Measurements from ENCODE around the gene ZW10. TPM values are rescaled to one million over a fixed set of nuclear protein-coding genes. Genes with fewer than 3 reads are reported as not detected.
"Not testable (repeated sequence)": the region's sequence is repeated elsewhere in the genome, so short reads cannot be mapped to it uniquely, and the experiment has no call there.

Gene ZW10
- polyA plus RNA-seq, 4 donors, result 22.1 to 25.1 (median 23.7) TPM

- not testable (repeated sequence) for DNase-seq (ENCODE audit: low read depth in 4 of 4, low spot score in 2 of 4)
Observed at GRCh38 chr11:113763040-113763439, 10.5 kb downstream of the ZW10 start.

DNA sequence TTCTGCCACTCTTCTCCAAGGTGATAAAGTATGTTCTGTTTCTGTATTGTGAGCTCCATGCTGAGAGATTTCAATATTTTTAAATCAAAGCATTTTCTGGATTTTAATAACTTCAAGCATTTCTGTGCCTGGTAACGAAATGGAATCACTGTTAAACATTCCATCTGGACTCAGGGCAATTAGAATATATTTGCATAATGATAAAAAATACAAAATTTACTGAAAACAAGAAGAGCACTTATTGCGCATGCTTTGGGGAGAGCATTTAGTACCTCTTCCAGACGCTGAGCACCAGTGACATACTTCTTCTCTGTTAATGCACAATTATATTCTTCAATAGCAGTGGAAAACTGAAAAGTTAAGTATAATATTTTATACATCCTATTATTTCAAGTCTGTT lies 13.3 kb downstream of the ZW10 start:
- DNase-seq (ENCODE audit: low read depth in 4 of 4, low spot score in 2 of 4), result no peak

DNA sequence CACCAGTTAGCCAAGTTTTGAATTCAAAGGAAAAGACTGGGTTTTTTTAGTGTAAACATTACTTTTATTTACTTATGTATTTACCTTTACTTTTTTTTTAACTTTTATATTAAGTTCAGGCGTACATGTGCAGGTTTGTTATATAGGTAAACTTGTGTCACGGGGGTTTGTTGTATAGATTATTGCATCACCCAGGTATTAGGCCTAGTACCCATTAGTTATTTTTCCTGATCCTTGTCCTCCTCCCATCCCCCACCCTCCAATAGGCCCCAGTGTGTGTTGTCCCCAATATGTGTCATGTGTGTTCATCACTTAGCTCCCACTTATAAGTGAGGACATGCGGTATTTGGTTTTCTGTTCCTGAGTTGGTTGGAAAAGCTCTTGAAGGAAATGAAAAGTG lies 20.6 kb downstream of the ZW10 start:
- no peak for DNase-seq (ENCODE audit: low read depth in 4 of 4, low spot score in 2 of 4)

- no peak for DNase-seq (ENCODE audit: low read depth in 4 of 4, low spot score in 2 of 4)
Observed at GRCh38 chr11:113736323-113736722, 37.2 kb downstream of the ZW10 start.

GRCh38 chr11:113732092-113732491 lies 41.4 kb downstream of the ZW10 start:
- no peak for DNase-seq (ENCODE audit: low read depth in 4 of 4, low spot score in 2 of 4)

DNA sequence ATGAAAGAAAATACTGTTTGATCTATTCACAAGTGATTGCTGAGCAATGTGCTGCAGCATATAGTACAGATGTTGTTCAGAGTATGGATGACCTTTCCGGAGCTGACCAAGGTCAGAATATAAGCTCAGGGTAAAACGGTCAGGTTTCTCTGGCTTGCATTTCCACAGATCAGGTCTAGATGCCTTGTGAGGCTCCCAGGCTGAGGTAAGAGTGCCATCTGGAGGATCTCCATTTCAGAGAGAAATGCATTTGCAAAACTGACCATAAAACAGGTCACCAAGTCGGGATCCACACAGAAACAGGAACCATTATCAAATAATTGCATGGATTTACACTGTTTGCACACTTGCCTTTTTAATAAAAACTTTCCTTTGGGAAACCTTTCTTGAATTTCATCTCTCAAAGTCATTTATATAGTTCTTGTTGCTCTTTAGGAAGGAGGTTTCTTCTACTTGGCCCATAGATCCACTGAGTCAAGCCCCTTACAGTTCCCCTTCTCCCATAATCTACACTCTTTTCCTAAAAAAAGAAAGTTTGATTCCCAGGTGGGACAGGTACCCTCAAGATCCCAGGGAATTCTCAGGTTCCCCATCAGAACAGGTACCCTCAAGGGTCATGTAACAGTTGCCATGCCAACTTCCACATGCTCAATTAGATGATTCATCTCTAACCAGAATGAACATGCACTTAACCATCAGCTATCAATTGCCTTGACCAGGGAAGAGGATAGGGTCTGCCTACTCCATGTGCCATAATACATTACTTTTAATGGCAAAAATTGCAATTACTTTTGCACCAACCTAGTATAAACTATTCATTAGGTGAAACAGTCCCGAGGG lies 42.4 kb downstream of the ZW10 start:
- DNase-seq (ENCODE audit: low read depth in 4 of 4, low spot score in 2 of 4), result peak in 3 of 4 donors; percentile 28 to 68 (median 35)

GRCh38 chr11:113729456-113729855 lies 44.0 kb downstream of the ZW10 start:
- DNase-seq (ENCODE audit: low read depth in 4 of 4, low spot score in 2 of 4), result no peak

- no peak for DNase-seq (ENCODE audit: low read depth in 4 of 4, low spot score in 2 of 4)
Observed at GRCh38 chr11:113728814-113729213, 44.7 kb downstream of the ZW10 start.

GRCh38 chr11:113725913-113726312 lies 47.6 kb downstream of the ZW10 start:
- DNase-seq (ENCODE audit: low read depth in 4 of 4, low spot score in 2 of 4), result no peak

DNA sequence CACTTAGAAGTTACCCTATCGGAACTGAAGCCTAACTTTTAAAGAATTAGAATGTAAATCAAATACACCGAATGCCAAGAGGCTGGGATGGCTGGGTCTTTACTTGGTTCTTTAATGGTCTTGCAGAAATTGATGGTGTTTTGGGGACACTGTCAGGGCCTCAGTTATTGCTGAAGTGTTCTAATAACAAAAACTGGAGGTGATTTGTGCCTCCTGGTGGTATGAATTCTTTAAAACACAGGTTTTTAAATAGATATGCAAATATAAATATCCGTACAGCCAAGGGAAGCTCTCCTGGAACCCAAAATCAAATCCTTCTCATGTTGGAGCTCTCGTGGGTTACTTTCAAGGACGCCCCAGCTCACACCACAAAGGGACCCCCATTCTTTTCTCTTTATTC lies 48.1 kb downstream of the ZW10 start:
- DNase-seq (ENCODE audit: low read depth in 4 of 4, low spot score in 2 of 4), result no peak

- DNase-seq (ENCODE audit: low read depth in 4 of 4, low spot score in 2 of 4), result no peak
Observed at GRCh38 chr11:113724778-113725177, 48.7 kb downstream of the ZW10 start.

- DNase-seq (ENCODE audit: low read depth in 4 of 4, low spot score in 2 of 4), result no peak
Observed at GRCh38 chr11:113723787-113724186, 49.7 kb downstream of the ZW10 start.

GRCh38 chr11:113722934-113723333 lies 50.6 kb downstream of the ZW10 start:
- DNase-seq (ENCODE audit: low read depth in 4 of 4, low spot score in 2 of 4), result no peak

DNA sequence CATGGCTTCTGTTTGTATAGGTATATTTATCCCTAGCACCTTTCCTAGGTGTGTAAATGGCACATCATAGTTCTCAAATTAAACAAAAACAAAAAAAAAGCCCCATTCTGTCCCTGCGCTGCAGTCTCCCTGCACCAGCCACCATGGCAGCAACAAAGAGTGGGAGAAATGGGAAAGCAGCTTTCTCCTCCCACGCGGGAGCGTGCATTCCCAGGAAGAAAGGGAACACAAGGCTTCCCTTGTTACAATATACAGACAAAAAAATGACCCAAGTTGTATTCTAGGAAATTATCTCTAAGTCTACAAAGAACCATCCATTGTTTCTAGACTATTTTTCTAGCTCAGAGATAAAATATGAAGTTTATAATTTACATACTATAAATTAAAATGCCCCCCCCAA lies 51.3 kb downstream of the ZW10 start:
- no peak for DNase-seq (ENCODE audit: low read depth in 4 of 4, low spot score in 2 of 4)

- no peak for DNase-seq (ENCODE audit: low read depth in 4 of 4, low spot score in 2 of 4)
Observed at GRCh38 chr11:113721462-113722066, 51.9 kb downstream of the ZW10 start.

- not testable (repeated sequence) for DNase-seq (ENCODE audit: low read depth in 4 of 4, low spot score in 2 of 4)
Observed at GRCh38 chr11:113720478-113720877, 53.0 kb downstream of the ZW10 start.

- no peak for DNase-seq (ENCODE audit: low read depth in 4 of 4, low spot score in 2 of 4)
Observed at GRCh38 chr11:113715882-113716625, 57.4 kb downstream of the ZW10 start.

GRCh38 chr11:113715273-113715672 lies 58.2 kb downstream of the ZW10 start:
- DNase-seq (ENCODE audit: low read depth in 4 of 4, low spot score in 2 of 4), result no peak

DNA sequence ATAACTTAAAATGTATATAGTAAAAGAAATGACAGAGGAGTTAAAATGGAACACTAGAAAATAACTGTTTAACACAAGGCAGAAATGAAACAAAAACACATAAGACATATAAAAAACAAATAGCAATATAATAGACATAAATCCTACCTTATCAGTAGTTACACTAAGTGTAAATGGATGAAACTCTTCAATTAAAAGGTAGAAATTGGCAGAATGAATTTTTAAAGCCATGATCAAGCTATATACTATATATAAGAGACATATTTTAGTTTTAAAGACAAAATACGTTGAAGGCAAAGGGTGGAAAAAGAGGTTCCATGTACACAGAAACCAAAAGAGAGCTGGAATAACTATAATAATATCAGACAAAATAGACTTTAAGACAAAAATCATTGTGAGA lies 62.5 kb downstream of the ZW10 start:
- no peak for DNase-seq (ENCODE audit: low read depth in 4 of 4, low spot score in 2 of 4)

DNA sequence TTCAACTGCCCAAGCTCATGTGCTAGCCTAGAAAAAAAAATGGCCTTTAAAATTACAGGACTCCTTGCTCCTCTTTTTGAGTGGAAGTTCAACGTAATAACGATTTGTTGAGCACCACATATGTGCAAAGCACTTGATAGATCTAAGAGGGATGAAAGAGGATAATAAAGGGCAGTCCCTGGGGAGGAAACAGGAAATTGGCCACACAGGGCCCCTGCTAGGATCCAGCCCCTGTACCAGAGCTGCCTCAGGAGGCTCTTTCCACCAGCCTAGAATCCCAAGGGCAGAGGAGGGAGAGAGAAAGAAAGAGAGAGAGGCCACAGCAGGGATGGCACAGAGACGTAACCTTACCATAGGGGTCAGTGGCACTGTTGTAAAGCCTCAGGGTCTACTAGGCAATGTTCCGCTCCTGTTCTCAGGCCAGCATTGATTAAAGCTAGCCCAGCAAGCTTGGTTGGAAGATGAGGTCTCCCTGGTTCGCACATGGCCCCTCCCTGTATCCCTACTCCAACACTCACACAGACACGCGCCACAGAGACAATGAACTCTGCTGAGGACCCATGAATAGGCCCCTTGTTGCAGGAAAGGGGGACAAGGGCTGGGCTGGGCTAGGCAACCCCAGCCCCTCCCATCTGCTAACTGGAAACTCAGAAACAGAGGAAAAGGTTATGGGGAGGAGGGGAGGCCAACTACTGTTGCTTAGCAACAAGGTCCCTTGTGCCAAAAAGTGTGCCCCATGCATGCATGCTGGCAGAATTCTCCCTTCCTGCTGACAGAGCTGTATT lies 67.4 kb downstream of the ZW10 start, which contains the start of gene TMPRSS5:
Gene TMPRSS5 (minus strand): TSS at position 438 of the 785 bp plus-strand sequence. CDS start 84 bp downstream, at position 354.
- no peak for DNase-seq (ENCODE audit: low read depth in 4 of 4, low spot score in 2 of 4)

GRCh38 chr11:113703551-113703950 lies 69.9 kb downstream of the ZW10 start:
- not testable (repeated sequence) for DNase-seq (ENCODE audit: low read depth in 4 of 4, low spot score in 2 of 4)
